ENCODE results near the gene ZNF469.

Gene ZNF469

DNA sequence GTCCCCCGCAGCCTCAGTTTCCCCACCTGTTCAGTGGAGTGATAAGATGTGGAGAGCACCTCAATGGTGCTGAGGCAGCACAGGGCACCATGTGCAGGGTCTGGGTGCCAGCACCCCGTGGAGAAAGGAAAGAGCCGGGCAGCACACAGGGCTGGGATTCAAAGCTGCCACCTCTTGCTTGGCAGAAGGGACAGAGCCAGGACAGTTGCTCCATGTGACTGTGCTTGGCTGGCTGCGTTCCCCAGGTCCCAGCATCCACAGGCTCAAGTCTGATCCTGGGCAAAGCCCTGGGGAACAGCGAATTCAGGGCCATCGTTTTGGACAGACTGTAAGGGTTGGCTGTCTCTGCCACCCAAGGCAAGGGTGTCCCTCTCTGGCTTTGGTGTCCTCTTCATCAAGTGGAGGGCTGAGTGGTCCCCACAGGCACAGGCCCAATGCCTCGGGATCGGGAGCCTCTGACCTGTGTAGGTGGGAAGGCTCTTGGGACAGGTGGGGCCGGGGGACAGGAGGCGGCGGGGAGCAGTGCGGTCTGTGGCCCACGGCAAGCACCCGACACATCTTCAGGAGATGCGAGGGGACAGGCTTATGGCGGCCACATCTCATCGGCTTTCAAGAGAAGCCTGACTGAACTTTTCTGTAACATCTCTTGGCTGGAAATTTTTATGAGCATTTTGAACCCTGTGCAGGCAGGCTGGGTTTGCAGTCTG is 8.5 kb downstream of the ZNF469 start:
- no peak for DNase-seq (ENCODE audit: low read depth, low spot score)

DNA sequence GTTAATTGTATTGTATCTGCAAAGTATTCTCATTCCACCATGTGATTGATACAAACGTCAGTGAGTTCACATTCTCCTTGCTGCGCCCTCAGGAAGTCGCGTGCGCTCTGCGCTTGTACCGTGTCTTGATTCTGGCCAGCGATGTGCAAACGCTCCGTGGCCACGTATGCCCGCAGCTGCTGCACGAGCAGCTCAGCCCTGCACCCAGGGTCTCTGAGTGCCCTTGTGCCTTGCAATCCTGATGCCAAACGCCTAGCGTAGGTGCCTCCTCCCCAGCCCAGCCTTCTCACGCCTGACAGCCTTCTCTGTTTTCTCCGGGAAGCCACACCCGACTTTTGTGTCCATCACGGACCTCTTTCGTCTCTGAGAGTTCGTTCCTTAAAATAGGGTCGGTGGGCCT is 9.4 kb downstream of the ZNF469 start:
- no peak for DNase-seq (ENCODE audit: low read depth, low spot score)

DNA sequence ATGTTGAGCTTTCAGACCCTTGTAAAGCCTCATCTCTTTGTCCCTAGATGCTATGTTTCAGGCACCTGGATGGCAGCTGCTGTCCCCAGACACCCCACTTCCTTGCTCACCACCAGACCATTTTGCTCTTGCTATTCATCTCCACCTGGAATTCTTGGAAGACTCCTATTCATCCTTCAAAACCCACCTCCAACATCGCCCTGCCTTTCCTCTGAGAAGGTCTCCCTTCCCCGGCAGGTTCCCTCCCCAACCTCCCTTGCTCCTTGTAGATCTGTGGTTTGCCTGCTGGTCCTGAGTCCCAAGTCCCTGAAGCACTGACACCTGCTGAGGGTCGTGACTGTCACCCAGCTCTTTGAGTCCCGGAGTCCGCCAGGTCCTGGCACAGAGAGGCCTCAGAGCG is 9.9 kb downstream of the ZNF469 start:
- DNase-seq (ENCODE audit: low read depth, low spot score) = no peak

DNA sequence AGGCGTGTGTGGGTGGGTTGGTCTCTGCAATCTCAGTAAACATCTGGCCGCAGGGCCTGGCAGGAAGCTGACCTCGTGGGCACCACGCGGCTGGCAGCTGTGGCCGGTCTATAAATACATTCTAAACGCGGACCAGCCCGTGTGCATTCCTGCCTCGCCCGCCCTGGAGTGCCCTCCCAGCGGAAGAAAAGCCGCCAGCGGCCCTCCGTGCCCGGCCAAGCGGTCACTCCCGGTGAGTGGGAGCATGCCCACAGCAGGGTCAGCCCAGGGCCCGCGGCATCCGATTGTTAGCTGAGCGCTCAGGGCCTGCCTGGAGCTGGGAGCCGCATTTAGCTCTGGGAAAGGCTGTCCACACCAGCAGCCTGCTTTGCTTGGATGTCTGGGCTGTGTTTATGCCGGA is 10.3 kb downstream of the ZNF469 start:
- DNase-seq (ENCODE audit: low read depth, low spot score) = no peak

DNA sequence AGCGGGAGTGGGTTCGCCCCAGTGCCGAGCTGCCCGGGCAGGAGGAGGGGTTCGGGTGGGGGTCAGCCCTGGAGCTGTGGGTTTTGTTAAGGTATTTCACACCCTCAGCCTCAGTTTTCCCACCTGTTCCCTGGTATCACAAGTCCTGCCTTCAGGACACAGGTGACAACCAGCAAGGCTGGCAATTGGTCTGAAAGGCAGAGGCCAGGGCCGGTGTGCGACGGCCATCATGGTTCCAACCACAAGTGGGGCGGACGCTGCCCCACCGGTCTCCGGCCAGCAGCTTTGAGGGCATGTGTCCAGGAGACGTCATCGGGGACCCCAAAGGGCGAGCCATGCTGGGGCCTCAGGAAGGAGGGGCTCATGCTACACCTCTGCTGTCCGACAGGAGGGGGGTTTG is 10.8 kb downstream of the ZNF469 start:
- no peak for DNase-seq (ENCODE audit: low read depth, low spot score)

DNA sequence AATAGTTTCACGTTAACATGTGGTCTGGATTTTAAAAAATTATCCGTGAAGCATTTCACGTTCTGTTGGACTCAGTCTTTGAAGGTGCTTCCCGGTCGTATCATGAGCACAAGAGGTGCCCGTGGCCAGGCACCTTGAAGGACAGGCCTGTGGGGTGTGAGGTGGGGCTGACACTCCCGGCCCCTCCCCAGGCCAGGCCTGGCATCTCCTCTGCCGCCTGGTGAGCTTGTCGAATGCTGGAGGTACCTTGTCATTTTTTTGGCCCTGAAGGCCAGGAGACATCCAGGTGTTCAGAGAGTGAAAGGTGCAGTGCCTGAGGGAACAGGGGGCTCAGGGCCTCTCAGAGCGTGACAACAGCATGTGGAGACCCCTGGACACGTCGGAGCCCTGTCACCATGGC is 11.7 kb downstream of the ZNF469 start:
- DNase-seq (ENCODE audit: low read depth, low spot score) = no peak

DNA sequence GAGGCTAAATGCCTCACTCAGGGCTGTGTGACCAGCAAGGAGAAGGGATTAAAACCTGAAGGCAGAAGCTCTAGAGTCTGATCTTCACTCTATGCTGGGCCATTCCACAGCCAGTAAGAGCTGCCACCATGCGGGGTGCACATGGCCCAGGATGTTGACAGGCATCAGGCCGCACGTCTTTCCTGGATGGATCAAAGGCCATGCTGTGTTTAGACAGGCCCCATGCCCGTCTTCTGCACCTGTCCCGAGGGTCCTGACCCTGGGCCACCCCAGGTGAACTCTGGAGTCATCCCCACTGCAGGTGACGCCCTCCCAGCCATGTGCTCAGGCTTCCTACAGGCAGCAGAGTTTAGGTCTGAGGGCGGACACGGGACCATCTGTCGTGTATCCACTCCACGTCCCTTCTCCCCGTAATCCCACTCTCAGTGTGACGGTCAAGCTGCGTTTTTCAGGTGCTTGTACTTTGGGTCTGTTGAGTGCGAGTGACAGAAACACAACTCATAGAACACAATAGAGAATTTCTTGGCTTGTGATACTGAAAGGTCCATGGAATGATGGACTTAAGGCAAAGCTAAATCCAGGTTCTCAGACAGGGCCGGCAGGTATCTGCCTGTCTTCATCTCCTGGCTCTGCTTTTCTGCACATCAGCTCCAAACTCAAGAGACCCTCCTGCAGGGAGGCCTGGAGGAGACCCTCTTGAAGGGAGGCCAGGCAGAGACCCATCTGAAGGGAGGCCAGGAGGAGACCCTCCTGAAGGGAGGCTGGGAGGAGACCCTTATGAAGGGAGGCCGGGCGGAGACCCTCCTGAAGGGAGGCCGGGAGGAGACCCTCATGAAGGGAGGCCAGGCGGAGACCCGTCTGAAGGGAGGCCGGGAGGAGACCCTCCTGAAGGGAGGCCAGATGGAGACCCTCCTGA is 13.2 kb downstream of the ZNF469 start:
- DNase-seq (ENCODE audit: low read depth, low spot score) = no peak

DNA sequence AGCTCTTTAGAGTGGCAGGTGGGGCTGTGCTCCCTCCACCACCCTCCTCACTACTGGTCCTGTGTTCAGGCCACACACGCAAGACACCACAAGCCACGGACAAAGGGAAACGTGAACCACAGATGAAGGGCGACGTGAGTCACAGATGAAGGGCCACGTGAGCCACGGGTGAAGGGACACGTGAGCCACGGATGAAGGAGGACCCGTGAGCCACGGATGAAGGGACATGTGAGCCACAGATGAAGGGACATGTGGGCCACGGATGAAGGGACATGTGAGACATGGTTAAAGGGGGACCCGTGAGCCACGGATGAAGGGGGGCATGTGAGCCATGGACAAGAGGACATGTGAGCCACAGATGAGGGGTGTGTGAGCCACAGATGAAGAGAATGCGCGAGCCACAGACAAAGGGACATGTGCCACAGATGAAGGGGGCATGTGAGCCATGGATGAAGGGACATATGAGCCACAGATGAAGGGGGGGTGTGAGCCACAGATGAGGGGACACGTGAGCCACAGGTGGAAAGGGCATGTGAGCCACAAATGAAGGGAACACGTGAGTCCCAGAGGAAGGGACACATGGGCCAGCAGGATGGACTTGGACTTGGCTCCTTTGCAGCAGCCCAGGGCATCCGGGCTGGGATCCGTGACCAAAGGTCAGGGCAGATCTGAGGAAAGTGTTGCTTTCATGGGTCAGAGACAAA is 15.6 kb downstream of the ZNF469 start:
- no peak for DNase-seq (ENCODE audit: low read depth, low spot score)

DNA sequence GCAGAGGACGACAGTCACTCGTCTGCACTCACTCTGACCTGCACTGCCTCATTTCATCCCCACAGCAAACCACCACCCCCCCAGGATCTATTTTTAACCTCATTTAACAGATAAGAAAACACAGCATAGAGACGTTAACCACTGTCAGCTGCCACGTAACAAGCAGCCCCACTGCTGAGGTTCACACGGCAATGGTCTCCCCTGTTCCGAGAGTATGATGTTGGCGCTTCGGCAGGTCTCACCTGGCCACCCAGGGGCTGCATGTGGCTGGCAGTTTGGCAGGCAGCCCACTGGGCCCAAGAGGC is 16.1 kb downstream of the ZNF469 start:
- no peak for DNase-seq (ENCODE audit: low read depth, low spot score)

DNA sequence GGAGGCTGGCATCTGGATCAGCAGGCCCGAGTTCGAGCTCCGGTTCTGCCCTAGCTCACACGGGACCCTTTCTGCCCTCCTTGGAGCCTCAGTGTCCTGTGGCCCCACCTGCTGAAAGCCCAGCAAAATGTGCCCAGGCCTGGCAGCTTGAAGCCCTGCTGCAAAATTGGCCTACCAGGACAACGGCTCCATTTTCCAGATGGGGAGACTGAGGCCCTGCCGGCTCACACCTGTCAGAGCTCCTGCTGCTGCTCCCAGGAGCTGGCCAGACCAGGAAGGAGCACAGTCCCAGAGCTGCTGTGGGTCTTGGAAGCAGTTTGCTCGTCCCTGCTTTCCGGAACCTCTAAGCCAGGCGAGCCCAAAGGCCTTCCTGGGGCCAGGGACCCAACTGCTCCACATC is 17.4 kb downstream of the ZNF469 start:
- DNase-seq (ENCODE audit: low read depth, low spot score) = no peak

DNA sequence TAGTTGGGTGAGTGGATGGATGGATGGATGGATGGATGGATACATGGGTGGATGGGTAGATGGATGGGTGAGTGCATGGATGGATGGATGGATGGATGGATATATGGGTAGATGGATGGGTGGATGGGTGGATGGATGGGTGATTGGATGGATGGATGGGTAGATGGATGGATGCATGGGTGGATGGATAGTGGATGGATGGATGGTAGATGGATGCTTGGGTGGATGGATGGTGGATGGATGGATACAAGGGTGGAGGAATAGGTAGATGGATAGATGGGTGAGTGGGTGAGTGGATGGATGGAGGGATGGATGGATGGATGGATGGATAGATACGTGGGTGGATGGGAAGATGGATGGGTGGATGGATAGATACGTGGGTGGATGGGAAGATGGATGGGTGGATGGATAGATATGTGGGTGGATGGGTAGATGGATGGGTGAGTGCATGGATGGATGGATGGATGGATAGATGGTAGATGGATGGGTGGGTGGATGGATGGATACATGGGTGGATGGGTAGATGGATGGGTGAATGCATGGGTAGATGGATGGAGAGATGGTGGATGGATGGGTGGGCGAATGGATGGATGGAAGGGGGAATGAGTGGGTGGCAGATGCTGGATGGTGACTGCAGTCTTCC is 19.0 kb downstream of the ZNF469 start:
- no peak for DNase-seq (ENCODE audit: low read depth, low spot score)

DNA sequence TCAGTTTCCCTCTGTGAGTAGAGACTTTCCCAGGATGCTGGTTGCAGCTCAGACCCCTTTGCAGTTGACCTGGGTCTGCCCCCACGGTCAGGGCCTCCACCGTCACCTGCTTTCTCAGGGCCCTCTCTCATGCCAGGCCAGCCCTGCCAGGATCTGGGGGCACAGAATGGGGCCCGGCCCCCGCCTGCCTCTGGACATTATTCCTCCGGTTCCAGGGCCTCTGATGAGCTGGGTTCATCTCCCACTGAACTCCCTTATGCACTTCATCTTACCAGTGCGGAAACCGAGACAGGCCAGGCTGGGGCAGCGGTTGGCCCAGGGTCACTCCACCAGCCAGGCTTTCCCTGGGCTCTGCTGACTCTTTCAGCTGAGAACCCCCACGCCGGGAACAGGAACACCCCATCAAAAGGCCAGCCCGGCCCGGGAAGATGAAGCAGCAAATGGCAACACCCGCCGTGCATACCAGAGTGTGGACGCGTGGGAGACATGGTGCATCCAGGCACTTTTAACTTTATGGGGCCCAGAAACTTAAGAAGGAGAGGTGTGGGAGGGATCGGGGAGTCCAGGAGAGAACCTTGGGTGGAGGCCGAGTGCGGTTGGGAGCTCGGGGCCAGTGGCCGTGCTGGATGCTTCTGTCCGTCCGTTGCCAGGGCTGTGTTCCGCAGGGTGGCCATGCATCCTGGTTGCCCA is 19.9 kb downstream of the ZNF469 start:
- DNase-seq (ENCODE audit: low read depth, low spot score) = no peak

DNA sequence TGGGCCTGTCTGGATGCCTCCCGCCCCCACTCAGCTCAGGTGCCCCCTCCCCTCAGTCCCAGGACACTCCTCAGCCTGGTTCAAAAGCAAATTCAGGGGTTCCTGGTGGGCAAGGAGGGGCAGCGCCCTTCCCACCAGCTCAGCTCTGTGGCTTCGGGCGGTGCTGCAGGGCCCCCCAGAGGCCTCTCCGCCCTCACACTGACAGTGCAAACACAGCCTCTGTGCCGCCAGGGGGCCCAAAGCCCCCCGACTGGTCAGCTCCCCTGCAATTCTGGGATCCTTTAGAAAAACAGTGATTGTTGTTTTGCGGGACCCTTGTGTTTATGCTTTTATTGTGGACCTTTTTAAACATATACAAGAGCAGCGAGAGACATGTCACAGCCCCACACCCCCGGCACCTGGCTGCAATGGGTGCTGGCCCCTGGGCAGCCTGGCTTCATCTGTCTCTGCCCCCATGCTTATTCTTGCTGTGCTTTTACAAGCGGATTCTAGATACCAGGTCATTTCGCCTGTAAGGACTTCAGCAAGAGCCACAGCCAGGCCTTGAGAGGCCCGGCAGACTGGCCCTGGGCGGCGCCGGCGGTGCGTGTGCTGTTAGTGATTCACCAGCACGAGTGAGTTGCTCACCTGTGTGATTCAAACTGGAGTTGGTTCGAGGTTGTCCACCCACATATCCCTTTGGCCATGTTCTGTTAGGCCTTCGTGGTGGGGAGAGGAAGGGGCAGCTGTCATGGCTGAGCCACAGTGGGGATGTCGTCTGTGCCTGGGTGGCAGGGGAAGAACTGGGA is 21.2 kb downstream of the ZNF469 start:
- no peak for DNase-seq (ENCODE audit: low read depth, low spot score)

DNA sequence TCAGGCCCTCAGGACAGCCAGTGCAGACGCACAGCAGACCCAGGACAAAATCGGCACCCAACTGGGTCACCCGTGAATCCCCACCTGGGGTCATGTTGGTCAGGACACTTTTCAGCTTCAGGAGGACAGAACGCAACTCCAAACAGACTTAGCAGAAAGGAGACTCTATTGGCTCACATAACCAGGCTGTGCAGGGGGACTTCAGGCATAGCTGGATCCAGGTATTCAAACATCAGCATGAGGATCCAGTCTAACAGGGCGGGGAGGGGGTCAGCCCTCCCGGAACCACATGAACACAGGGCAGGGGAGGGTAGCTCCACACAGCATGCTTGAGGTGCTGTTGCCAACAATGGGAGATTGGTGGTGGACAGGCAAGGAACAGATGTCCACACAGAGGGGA is 22.0 kb downstream of the ZNF469 start:
- DNase-seq (ENCODE audit: low read depth, low spot score) = no peak

DNA sequence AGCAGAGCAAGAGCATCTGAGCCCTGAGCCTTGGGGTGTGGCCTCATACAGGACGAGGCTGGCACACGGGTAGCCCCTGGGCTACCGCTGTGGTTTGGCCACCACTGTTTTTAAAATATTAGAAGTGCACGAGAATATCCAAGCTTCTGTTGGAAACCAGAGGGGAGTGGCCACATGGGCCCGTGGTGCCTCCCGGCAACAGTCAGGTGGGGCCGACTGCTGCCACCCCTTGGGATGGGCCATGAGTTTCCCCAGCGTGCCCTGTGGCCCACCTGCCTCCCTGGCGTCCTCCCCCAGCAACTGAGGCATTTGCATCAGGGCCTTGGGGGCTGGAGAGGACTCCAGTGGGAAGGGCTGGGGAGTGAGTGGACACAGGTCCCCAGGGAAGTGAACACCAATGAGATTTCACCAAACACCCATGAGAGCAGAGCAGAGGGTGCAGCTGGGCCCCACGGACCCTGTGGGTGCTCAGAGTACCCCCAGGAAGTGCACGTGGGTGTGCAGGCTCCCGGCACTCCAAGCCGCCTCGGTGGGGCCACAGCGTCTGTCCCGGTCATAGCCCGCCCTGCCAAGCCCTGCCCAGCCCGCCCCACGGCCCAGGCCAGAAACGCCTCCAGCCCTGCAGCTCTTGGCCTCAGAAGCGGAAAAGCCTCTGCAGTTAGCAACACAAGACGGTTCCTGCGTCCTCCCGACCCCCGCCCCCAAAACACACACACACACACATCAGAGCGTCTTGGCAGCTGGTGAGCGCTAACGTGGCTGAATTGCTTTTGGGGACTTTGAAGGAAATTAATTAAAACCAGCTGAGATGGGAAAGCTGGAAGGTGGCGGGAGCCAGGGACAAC is 22.7 kb downstream of the ZNF469 start:
- no peak for DNase-seq (ENCODE audit: low read depth, low spot score)

DNA sequence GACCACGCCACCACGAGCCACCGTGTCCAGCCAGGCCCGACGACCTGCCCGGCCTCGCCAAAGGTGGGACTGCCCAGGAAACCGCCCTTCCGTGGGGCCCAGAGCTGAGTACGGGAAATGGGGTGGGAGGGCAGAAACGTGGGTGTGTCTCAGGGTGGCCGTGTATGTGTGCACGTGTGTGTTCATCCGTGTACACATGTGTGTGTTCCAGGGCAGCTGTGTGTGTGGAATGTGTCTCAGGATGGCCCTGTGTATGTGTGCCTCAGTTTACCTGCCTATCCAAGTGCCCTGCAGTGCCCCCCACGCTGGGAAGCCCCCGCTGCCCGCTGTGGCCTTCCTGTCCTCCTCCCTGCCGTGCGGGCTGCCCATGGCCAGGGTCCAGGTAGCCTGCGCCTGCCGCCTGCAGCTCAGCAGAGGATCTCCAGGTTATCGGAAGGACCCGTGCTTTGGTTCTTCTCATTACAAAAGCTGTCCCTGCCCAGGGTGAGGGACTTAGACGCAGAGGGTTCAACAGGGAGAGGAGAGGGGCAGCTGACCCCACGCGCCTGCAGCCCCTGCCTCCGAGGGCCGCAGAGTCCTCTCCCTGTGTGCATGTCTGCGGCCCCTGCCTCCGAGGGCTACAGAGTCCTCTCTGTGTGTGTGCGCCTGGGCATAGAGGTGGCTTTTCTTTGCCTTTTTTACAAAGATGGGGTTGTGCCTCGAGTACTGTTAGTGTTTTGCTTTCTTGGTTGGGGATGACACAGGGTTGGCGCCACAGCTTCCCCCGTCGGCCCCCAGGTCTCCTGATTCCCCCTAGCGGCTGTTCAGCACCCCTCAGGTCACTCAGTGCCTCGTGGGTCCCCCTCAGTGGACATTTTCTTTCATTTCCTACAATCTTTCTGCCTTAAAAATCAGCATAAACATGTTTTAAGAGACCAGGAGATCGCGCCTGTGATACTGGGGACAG is 23.6 kb downstream of the ZNF469 start:
- DNase-seq (ENCODE audit: low read depth, low spot score) = no peak

DNA sequence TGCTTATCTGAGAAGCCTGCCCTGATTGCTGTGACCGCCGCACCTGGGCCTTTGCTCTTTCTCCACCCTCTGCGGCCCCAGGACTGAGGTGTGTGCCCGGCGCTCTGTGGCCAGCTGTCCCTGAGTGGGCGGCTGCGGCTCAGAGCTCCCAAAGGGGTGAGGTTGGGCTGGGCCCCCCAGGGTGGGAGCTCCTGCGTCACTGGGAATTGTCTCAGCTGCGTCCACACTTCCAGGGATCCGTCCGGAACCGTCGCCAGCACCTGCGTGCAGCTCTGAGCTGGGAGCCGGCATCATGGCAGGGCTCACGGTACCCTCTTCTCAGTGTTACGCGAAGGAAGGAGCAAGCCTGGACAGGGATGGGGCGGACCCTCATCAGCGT is 24.3 kb downstream of the ZNF469 start:
- no peak for DNase-seq (ENCODE audit: low read depth, low spot score)

DNA sequence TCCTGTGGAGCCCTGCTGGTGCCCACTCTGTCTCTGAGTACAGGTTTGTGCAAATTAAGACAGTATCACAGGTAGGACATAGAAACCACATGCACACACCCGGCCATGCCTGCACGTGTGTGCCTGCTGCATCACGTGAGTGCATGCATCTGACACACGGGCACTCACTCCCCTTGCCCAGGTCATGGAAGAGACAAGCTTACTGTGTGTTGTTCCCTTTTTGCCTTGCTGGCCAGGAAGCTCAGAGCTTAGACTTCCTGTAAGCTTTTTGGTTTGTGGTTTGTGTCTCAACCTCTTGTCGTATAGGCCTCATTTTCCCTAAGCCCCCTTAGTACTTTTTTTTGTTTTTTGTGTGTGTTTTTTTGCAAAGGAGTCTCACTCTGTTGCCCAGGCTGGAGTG is 25.0 kb downstream of the ZNF469 start:
- no peak for DNase-seq (ENCODE audit: low read depth, low spot score)
